ENCODE results near the gene ANKRD11.

Gene ANKRD11

DNA sequence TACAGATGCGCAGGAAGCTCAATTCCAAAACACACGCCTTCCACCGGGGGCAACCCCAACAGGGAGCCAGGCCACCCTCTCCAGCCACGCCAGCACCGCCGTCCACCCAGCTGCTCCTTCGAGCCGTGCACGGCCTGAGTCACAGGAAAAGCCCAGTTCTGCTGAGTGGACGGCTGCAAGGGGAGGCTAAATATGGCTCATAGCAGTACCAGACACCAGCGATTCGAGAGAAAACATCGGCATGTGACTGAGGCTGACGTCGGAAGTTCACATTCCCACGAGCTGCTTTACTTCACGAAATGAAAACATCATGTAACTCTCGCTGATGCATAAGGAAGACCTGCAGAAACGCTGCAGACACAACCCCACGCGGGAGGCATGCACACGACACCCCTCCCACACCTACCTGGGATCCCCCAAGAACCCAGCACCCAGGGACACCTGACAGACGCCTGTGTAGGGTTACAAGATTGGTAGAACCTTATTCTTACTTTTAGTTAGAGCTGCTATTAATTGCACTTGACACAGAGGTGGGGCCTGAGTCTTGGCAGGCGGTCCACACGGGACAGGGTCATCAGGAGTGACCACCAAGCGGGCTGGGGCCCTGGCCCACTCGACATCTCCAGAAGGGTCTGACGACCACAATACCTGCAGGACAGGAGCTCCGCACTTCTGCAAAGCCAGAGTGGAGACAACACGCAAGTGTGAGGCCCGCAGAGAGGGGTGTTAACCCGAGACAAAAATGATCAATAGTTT, 116.8 kb downstream of the ANKRD11 start:
- H3K4me3 ChIP-seq (ENCODE audit: low read depth, low read length) = no peak overlapping the region
- TF ChIP-seq, protein P1, sequence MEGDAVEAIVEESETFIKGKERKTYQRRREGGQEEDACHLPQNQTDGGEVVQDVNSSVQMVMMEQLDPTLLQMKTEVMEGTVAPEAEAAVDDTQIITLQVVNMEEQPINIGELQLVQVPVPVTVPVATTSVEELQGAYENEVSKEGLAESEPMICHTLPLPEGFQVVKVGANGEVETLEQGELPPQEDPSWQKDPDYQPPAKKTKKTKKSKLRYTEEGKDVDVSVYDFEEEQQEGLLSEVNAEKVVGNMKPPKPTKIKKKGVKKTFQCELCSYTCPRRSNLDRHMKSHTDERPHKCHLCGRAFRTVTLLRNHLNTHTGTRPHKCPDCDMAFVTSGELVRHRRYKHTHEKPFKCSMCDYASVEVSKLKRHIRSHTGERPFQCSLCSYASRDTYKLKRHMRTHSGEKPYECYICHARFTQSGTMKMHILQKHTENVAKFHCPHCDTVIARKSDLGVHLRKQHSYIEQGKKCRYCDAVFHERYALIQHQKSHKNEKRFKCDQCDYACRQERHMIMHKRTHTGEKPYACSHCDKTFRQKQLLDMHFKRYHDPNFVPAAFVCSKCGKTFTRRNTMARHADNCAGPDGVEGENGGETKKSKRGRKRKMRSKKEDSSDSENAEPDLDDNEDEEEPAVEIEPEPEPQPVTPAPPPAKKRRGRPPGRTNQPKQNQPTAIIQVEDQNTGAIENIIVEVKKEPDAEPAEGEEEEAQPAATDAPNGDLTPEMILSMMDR (IDR thresholded peaks at IDR 0.05; ENCODE audit: insufficient read depth, low read depth, low read length, missing control alignments) = no peak
- no peak for DNase-seq (ENCODE audit: low read depth)

DNA sequence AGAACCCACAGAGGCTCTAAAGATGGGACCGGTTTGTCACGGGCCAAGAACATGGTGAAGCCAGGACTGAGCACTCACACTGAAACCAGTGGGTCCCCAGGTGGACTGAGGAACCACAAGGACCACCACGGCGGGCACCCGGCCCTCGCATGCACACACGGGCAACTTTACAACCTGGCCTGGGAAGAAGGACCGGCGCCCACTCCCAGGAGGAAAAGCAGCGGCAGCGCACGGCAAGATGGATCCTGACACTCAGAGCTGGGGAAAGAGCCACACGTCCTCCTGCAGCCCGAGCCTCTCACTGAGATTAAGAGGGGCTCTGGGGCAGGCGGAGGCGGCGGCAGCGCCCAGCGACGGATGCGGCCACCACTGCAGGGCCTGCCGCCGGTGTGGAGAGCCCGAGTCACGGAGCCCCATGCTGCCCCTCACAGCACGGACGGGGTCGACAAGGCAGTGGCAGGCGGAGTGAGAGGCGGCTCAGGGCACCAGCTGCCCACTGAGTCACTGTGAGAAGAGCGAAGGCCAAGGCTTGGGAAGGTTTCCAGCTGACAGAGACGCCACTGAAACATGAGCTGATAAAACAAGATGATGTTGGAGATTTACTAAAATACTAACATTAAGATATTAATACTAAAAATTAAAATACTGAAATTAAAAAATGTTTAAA, 118.3 kb downstream of the ANKRD11 start:
- DNase-seq (ENCODE audit: low read depth) = no peak
- H3K4me3 ChIP-seq (ENCODE audit: low read depth, low read length) = no peak overlapping the region
- TF ChIP-seq, protein P1 (IDR thresholded peaks at IDR 0.05; ENCODE audit: insufficient read depth, low read depth, low read length, missing control alignments) = no peak

DNA sequence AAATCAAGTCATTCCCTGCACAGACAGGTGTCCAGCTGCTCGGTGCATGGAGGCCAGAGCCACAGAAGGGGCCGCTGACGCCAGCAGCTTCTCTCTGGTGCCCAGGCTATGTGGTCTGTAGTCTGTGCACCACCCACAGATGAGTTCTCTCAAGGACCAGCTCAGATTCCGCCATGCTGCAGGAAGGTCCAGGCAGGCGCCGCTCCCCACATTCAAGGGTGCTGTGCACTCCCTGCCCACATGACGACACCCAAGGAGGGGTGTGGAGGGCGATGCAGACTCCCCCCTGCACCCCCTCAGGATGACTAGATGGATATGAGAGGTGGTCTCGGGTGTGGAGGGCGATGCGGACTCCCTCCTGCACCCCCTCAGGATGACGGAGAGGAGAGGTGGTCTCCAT, 119.0 kb downstream of the ANKRD11 start:
- TF ChIP-seq, protein P1 (IDR thresholded peaks at IDR 0.05; ENCODE audit: insufficient read depth, low read depth, low read length, missing control alignments) = no peak
- no peak overlapping the region for H3K4me3 ChIP-seq (ENCODE audit: low read depth, low read length)
- DNase-seq (ENCODE audit: low read depth) = no peak

DNA sequence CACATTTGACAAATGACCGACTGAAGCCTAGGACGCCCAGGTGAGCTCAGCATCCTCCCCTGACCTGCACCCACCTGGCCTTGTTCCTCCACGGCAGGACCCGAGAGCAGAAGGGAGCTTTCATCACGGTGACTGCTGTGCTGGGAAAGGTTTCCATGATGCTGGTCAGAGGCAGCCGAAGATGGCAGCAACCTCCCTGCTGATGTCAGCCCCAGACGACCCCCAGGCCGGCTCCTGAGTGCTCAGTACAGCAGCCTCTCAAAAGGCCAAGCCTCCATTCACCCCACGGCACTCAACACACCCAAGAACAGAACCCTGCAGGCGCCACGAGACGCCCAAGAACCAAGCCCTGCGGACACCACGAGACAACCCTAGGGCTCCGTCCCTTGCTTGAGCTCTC, 119.8 kb downstream of the ANKRD11 start:
- TF ChIP-seq, protein P1 (IDR thresholded peaks at IDR 0.05; ENCODE audit: insufficient read depth, low read depth, low read length, missing control alignments) = no peak
- no peak for DNase-seq (ENCODE audit: low read depth)
- H3K4me3 ChIP-seq (ENCODE audit: low read depth, low read length) = no peak overlapping the region

DNA sequence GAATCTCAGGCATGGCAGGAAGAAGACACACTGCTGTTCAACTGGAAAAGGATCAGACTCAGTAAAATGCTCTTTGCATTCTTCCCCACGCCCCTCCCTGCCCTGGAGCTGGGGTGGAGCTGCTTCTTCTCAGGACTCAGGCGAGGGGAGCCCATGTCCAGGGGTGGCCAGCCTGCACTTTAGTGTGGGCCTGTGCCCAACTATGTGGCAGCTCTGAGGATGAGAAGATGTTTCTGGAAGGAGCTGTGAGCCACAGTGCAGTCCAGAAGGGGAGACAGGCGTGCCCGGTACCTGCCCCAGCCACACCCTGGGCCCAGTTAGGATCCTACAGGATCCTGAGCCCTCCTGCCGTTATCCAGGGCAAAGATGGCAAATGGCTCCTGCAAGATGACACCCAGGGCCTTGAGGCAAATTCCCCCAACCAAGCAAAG, 120.3 kb downstream of the ANKRD11 start:
- no peak for DNase-seq (ENCODE audit: low read depth)
- TF ChIP-seq, protein P1 (IDR thresholded peaks at IDR 0.05; ENCODE audit: insufficient read depth, low read depth, low read length, missing control alignments) = no peak
- no peak overlapping the region for H3K4me3 ChIP-seq (ENCODE audit: low read depth, low read length)

DNA sequence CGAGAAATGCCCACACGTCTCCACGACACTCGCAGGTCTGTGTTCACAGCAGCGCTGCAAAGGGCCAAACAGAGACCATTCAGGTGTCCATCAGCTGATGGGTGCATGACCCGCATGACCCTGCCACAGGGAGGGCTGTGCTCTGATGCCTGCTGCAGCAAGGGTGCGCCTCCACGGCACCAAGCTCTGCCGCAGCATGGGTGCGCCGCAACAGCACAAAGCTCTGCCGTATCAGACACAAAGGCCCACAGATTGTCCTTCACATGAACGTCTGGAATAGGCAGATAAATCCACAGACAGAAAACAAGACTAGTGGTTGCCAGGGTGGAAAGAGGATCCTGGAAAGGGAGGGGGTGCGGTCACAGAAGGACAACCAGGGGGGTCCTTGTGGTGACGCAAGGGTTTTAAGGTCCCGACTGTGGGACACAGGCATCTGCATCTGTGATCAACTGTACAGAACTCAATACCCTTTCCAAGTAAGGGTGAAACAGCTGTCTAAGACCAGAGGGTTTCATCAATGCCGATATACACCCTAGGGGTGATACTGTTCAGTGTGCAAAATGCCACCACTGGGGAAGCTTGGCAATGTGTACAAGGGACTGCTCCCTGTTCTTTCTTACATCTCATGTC, 121.0 kb downstream of the ANKRD11 start:
- TF ChIP-seq, protein P1 (IDR thresholded peaks at IDR 0.05; ENCODE audit: insufficient read depth, low read depth, low read length, missing control alignments) = no peak

More for the DNA sequence above, 121.0 kb downstream of the ANKRD11 start:
- no peak overlapping the region for H3K4me3 ChIP-seq (ENCODE audit: low read depth, low read length)
- DNase-seq (ENCODE audit: low read depth) = no peak
